ENCODE measurements around the gene TSPAN3. TPM values are rescaled to one million over a fixed set of nuclear protein-coding genes. Genes with fewer than 3 reads are reported as not detected.
A peak's percentile ranks its signal among the peaks of the same experiment; 100 is the strongest.

The TSPAN3 gene
- total and polyA plus RNA-seq, 8 donors, result 319 to 645 (median 360) TPM

GRCh38 chr15:77070180-77070494 lies 772 bp downstream of the TSPAN3 start:
- intact Hi-C loops (cut with DNase I), result no loop called here
- no peak for DNase-seq
- no peaks in the 10 kb centered on the region for H3K9me3 ChIP-seq
- no peaks in the 10 kb centered on the region for H3K36me3 ChIP-seq
- TF ChIP-seq, protein P1, sequence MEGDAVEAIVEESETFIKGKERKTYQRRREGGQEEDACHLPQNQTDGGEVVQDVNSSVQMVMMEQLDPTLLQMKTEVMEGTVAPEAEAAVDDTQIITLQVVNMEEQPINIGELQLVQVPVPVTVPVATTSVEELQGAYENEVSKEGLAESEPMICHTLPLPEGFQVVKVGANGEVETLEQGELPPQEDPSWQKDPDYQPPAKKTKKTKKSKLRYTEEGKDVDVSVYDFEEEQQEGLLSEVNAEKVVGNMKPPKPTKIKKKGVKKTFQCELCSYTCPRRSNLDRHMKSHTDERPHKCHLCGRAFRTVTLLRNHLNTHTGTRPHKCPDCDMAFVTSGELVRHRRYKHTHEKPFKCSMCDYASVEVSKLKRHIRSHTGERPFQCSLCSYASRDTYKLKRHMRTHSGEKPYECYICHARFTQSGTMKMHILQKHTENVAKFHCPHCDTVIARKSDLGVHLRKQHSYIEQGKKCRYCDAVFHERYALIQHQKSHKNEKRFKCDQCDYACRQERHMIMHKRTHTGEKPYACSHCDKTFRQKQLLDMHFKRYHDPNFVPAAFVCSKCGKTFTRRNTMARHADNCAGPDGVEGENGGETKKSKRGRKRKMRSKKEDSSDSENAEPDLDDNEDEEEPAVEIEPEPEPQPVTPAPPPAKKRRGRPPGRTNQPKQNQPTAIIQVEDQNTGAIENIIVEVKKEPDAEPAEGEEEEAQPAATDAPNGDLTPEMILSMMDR (IDR thresholded peaks at IDR 0.05), result no peak
- peak overlapping the region; percentile 87 to 94 for H3K27ac ChIP-seq
- no peak for ATAC-seq
- peaks cover 31 to 56% of the 10 kb centered on the region in 2 donors for H3K4me1 ChIP-seq
- no peaks in the 10 kb centered on the region for H3K27me3 ChIP-seq
- peak overlapping the region; percentile 65 to 72 for H3K4me3 ChIP-seq

GRCh38 chr15:77069521-77070121 lies 1.3 kb downstream of the TSPAN3 start:
- peak in 1 of 4 donors; percentile 53 for DNase-seq
- peak overlapping the region; percentile 87 to 94 for H3K27ac ChIP-seq

GRCh38 chr15:77068633-77069032 lies 2.3 kb downstream of the TSPAN3 start:
- H3K4me3 ChIP-seq, result peak overlapping the region in 1 of 2 donors; percentile 72
- DNase-seq (no peak), ATAC-seq (no peak)
- TF ChIP-seq, protein P1 (IDR thresholded peaks at IDR 0.05), result no peak
- H3K36me3 ChIP-seq, result no peaks in the 10 kb centered on the region
- H3K27me3 ChIP-seq, result no peaks in the 10 kb centered on the region
- H3K27ac ChIP-seq, result peak overlapping the region; percentile 73 to 87
- H3K4me1 ChIP-seq, result peaks cover 45 to 71% of the 10 kb centered on the region in 2 donors
- H3K9me3 ChIP-seq, result no peaks in the 10 kb centered on the region
- intact Hi-C loops (cut with DNase I), result no loop called here

More at GRCh38 chr15:77069521-77070121, 1.3 kb downstream of the TSPAN3 start:
- no peaks in the 10 kb centered on the region for H3K27me3 ChIP-seq
- intact Hi-C loops (cut with DNase I), result no loop called here
- peak; percentile 63 for ATAC-seq
- TF ChIP-seq, protein P1 (IDR thresholded peaks at IDR 0.05), result no peak
- H3K36me3 ChIP-seq, result no peaks in the 10 kb centered on the region
- H3K4me1 ChIP-seq, result peaks cover 36 to 61% of the 10 kb centered on the region in 2 donors
- H3K4me3 ChIP-seq, result peak overlapping the region; percentile 65 to 72
- no peaks in the 10 kb centered on the region for H3K9me3 ChIP-seq

GRCh38 chr15:77067691-77068367 lies 3.1 kb downstream of the TSPAN3 start:
- H3K36me3 ChIP-seq, result no peaks in the 10 kb centered on the region
- TF ChIP-seq, protein P1 (IDR thresholded peaks at IDR 0.05), result no peak
- intact Hi-C loops (cut with DNase I), result no loop called here
- peak overlapping the region; percentile 58 to 73 for H3K27ac ChIP-seq
- peak; percentile 24 for ATAC-seq
- peak overlapping the region in 1 of 2 donors; percentile 72 for H3K4me3 ChIP-seq
- no peaks in the 10 kb centered on the region for H3K9me3 ChIP-seq
- DNase-seq, result no peak
- no peaks in the 10 kb centered on the region for H3K27me3 ChIP-seq
- H3K4me1 ChIP-seq, result peaks cover 48 to 79% of the 10 kb centered on the region in 2 donors

DNA sequence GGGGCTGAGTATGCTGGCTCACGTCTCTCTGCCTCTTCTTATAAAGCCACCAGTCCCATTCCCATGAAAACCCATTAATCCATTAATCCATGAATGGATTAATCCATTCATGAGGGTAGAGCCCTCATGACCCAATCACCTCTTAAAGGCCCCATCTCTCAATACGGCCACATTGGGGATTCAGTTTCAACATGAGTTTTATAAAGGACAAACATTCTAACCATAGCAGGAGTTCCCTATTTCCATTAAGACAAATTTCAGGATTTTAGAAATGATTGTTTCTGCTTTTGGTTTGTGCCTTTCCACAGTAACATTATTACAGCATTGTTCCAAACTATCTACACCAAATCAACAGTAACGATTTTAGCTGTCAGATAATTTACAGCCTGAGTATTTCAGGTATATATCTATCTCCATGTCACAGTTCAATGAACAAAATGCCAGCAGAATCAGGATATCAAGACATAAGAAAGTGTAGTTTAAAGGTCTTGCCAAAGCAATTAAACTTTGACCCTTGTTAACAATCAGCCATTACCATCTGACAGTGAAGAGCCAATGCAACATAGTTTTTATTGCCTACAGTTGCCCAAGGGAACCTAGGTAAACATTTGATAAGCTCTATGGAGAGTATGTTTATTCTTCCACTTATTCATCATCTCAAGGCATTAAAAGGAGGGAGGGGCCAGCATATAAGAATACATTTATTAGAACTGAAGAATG lies 3.8 kb downstream of the TSPAN3 start:
- Histone ChIP-seq H3K27ac (peak overlapping the region; percentile 58 to 60), H3K4me3 (no peak overlapping the region), H3K4me1 (peaks cover 48 to 85% of the 10 kb centered on the region in 2 donors), H3K9me3 (no peaks in the 10 kb centered on the region), H3K27me3 (no peaks in the 10 kb centered on the region), H3K36me3 (no peaks in the 10 kb centered on the region)
- DNase-seq (no peak), ATAC-seq (peak; percentile 43)
- TF ChIP-seq, protein P1 (IDR thresholded peaks at IDR 0.05), result no peak
- intact Hi-C loops (cut with DNase I), result no loop called here

Measured in left lung (tissue), 10 donors.